Measurements from ENCODE around the gene DPYD. TPM values are rescaled to one million over a fixed set of nuclear protein-coding genes. Genes with fewer than 3 reads are reported as not detected.

The DPYD gene
- total and polyA plus RNA-seq, 2 donors: 24.7 to 84.3 TPM

DNA sequence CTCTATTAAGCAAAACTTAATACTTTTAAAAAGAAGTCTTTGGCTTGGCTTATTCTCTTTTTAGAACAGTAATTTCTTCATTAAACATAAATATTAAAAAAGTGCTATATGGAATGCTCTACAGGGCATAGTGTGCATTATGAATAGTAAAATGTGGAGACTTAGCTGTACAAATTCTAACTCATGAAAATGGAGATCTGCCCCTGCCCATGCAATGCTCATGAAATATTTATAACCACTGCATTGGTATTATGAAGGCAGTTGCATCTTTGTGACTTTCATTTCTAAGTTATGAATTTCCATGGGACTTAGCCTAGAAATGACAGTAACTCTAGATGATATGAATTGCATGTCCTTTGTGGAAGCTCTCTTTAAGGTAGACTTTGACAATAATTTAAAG is 613.3 kb downstream of the DPYD start:
- Histone ChIP-seq H3K4me1 (ENCODE audit: insufficient read depth) (no peaks in the 10 kb centered on the region), H3K4me3 (ENCODE audit: low read depth, low read length) (no peak overlapping the region), H3K27ac (ENCODE audit: low read depth) (no peak overlapping the region), H3K36me3 (ENCODE audit: insufficient read depth) (no peaks in the 10 kb centered on the region)
- DNase-seq (ENCODE audit: extremely low spot score): no peak

DNA sequence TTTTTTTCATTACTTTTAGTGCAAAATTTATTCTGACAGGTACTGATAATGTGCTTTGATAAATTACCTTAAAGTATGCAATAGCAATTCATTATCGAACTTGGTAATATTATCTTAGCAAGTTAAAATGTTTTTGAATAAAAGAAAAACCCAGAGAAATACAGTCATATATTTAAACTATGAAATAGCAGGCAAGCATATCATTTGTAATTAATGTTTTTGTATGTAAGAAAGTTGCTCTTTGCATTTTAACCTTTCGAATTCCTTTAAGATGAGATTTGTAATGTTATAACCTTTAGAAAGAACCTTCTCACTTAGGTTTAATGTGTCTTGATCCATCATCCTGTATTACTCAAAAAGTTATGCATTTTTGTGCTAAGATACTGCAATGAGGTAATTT is 613.7 kb downstream of the DPYD start:
- H3K27ac ChIP-seq (ENCODE audit: low read depth): no peak overlapping the region
- H3K36me3 ChIP-seq (ENCODE audit: insufficient read depth): no peaks in the 10 kb centered on the region
- no peak overlapping the region for H3K4me3 ChIP-seq (ENCODE audit: low read depth, low read length)
- whole genome bisulfite sequencing: 93% methylated on average over 2 of the region's 2 CpGs
- H3K4me1 ChIP-seq (ENCODE audit: insufficient read depth): no peaks in the 10 kb centered on the region
- no peak for DNase-seq (ENCODE audit: extremely low spot score)

DNA sequence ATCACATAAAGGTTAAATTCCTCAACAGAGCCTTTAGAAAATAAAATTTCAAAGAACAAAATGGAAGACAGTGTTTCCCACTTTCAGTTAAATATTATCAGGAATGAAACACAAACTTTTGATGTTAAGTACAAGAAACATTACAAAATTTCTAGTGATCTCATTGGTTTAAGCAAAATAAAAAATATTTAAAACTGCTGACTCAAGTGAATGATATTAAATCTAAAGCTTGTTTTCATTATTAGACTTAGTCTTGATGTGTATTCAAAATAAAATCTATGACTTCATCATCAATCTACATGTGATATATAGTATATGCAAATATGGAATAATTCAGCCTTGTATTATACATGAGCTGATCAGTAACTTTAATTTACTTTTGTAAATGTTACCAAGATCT is 614.3 kb downstream of the DPYD start:
- Histone ChIP-seq H3K27ac (ENCODE audit: low read depth) (no peak overlapping the region), H3K4me3 (ENCODE audit: low read depth, low read length) (no peak overlapping the region), H3K4me1 (ENCODE audit: insufficient read depth) (no peaks in the 10 kb centered on the region), H3K36me3 (ENCODE audit: insufficient read depth) (no peaks in the 10 kb centered on the region)
- DNase-seq (ENCODE audit: extremely low spot score): no peak

DNA sequence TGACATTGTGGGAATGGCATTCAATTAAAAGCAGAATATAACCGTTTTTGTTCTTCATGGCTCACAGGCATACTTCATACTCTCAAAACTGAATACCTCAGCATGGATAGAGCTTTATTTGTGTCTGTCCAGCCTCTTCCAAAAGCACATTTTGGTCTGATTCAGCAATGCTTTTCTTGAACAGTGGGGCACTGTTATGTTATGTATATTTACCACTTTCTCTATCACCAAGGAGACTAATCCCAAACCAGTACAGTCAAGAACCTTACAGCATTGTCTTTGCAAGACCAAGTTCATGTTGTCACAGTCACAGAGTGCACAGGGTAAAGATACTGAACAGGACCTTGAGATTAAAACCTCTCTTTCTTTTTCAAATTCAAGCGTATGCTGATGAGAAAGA is 616.5 kb downstream of the DPYD start:
- Histone ChIP-seq H3K4me3 (ENCODE audit: low read depth, low read length) (no peak overlapping the region), H3K36me3 (ENCODE audit: insufficient read depth) (no peaks in the 10 kb centered on the region), H3K27ac (ENCODE audit: low read depth) (no peak overlapping the region), H3K4me1 (ENCODE audit: insufficient read depth) (no peaks in the 10 kb centered on the region)
- WGBS: 43% methylated on average over 2 of the region's 2 CpGs
- no peak for DNase-seq (ENCODE audit: extremely low spot score)

DNA sequence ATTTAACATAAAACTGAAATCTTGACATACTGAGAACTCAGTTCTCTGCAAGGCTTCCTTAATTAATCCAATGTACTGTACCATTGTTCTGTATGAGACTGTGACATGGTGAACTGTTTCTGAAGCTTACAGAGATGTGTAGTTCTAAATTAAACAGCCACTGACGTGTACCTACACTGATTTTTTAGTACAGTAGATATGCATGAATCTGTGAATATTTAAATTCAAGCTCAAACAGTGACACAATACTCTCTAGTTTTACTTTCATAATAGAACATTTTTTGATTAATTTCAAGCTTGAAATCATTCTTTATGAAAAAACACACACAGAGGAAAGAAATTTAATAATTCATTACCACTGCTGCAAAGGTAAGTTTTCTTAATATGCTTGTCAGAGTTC is 621.9 kb downstream of the DPYD start:
- no peaks in the 10 kb centered on the region for H3K4me1 ChIP-seq (ENCODE audit: insufficient read depth)
- no peaks in the 10 kb centered on the region for H3K36me3 ChIP-seq (ENCODE audit: insufficient read depth)
- no peak overlapping the region for H3K27ac ChIP-seq (ENCODE audit: low read depth)
- 92% methylated on average over 1 of the region's 1 CpG for WGBS
- no peak overlapping the region for H3K4me3 ChIP-seq (ENCODE audit: low read depth, low read length)
- no peak for DNase-seq (ENCODE audit: extremely low spot score)

DNA sequence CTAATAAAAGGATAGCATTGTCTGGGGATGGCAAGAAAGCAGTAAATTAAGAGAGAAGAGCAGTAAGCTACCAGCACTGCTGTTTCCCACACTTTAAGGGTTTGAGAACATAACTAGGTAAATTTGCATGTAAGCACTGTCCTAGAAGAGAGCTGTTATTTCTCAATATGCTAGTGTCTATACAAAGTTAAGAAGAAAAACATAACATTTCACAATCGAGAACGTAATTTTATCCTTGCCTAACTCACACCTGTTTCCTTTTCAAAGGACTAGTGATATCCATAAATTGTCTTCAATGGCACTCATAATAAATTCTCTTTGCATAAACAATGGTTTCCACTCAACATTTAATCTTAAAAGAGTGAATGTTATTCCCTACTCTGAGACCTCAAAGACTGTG is 623.2 kb downstream of the DPYD start:
- Histone ChIP-seq H3K4me3 (ENCODE audit: low read depth, low read length) (no peak overlapping the region), H3K4me1 (ENCODE audit: insufficient read depth) (no peaks in the 10 kb centered on the region), H3K27ac (ENCODE audit: low read depth) (no peak overlapping the region), H3K36me3 (ENCODE audit: insufficient read depth) (no peaks in the 10 kb centered on the region)
- no peak for DNase-seq (ENCODE audit: extremely low spot score)
- WGBS: 54% methylated on average over 2 of the region's 2 CpGs

DNA sequence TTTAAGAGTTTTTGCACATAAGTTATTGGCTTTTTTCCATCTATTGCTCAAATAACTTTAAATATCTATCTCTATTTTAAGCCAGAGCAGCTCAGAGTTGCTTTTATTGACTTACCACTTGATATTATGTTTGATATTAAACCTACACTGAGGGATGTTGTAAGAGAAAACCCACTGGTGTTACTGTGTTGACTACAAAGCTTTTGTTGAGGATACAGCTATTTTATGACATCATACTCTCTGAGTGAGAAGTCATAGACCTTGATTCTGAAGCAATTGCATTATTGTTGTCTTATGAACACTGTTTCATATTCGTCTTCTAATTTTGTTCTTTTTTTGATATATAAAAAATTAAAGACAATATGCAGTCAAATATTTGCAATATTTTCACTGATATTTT is 638.9 kb downstream of the DPYD start:
- DNase-seq (ENCODE audit: extremely low spot score): no peak
- WGBS: 90% methylated on average over 1 of the region's 1 CpG
- H3K36me3 ChIP-seq (ENCODE audit: insufficient read depth): no peaks in the 10 kb centered on the region
- no peak overlapping the region for H3K4me3 ChIP-seq (ENCODE audit: low read depth, low read length)
- H3K27ac ChIP-seq (ENCODE audit: low read depth): no peak overlapping the region
- no peaks in the 10 kb centered on the region for H3K4me1 ChIP-seq (ENCODE audit: insufficient read depth)

DNA sequence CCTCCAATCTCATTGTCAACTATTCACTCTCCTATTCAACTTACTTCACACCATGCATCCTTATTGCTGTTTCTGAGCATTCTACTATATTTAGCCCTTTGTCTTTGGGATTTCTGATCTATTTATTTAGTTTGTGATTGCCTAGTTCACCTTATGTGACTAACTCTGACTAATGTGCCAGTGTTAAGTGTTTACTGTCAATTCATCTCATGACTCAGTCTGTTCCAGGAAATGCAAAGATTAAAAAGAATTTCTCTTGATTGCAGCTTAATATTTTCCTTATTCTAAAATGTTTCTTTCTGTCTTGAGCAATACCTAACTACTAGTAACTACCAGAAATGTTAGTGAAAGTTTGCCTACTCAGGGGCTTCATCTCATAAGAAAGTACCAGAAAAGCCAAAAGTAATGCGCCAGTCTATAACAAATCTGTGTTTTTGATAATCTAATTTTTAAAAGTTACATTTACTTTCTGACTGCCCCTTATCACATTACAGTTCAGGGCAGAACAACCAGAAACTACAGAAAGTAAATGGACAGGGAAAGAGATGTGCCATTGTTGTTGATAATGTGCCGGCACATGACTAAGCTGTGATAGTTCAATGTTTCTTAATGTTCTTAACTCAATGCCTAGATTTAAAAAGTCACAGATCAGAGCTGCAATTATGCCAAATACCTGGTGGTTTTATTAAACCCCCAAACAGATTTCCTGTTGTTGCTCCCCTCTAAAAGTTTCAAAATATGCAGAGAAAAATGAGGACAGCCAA is 642.8 kb downstream of the DPYD start:
- Histone ChIP-seq H3K4me3 (ENCODE audit: low read depth, low read length) (no peak overlapping the region), H3K4me1 (ENCODE audit: insufficient read depth) (no peaks in the 10 kb centered on the region), H3K27ac (ENCODE audit: low read depth) (no peak overlapping the region), H3K36me3 (ENCODE audit: insufficient read depth) (no peaks in the 10 kb centered on the region)
- WGBS: 95% methylated on average over 2 of the region's 2 CpGs
- DNase-seq (ENCODE audit: extremely low spot score): no peak

DNA sequence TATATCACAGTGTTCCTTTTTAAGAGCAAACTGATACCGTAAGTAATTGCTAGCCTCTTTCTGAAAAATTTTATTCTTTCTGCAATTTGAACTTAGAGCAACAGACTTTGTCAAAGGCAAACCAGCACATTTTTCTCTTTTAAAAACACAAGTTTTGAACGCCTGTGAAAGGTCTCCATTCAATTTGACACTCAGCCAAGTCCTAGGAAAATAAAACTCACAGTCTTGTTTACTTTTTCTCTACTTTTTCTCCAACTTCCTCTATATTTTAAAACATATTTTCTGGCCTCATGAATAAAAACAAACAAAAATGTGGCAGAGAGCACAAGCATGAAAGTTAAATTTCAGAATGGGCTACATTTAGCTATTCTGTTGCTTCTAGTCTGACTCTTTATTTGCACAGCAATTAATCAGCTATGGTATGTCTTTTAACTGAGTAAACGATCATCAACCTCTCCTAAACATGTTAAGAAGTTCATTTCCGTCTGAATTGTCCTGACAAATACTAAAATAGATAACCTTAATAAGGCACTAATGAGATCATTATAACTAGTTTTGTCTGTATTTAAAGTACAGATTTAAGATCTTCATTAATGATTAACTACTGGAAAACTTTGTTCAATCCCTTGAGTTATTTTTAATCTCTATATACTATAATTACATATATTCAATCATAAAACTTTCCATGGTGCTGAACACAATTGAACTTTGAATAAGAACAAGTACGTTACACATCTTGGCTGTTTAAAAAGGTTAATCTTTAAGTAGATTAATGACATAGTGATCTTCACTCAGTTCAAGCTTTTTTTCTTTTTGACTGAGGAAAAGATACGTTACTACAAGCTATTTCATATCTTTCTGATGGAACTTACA is 648.7 kb downstream of the DPYD start:
- WGBS: 61% methylated on average over 6 of the region's 6 CpGs
- Histone ChIP-seq H3K36me3 (ENCODE audit: insufficient read depth) (no peaks in the 10 kb centered on the region), H3K4me1 (ENCODE audit: insufficient read depth) (no peaks in the 10 kb centered on the region), H3K27ac (ENCODE audit: low read depth) (no peak overlapping the region), H3K4me3 (ENCODE audit: low read depth, low read length) (no peak overlapping the region)
- no peak for DNase-seq (ENCODE audit: extremely low spot score)

DNA sequence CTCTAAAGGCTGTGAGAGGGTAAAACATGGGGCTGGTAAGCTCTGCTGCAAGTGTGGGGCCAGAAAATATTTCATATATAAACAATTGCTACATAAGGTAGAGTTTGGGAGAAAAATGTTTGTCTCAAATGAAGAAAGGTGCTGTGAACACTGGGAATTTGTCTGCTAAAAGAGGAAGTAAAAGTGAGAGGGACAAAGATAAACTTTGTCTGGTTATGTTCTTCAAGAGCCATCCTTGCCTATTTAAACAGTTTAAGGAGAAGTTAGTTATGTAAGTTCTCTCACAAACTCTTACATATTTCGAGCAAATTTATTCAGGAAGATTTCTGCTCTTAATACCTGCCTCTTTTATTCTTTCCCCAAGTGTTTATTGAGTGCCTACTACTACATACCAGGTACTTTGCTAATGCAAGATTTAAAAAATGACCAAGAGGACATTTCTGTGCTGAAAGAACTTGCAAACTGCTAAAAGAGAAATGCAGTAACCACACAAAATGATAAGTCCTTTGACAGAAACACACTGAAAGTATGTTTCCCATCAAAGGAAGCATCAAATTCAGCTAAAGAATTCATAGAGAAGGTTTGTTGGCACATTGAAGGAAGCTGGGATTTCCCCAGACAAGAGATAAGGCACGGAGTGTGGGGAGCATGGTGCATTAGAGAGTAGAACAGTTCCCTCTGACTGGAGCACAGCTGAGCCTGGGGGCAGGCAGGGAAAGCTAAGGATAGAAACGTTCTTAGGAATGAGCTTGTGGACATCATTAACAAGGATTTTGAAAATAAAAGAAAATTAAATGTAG is 650.1 kb downstream of the DPYD start:
- WGBS: 51% methylated on average over 3 of the region's 3 CpGs
- no peak overlapping the region for H3K27ac ChIP-seq (ENCODE audit: low read depth)
- H3K4me3 ChIP-seq (ENCODE audit: low read depth, low read length): no peak overlapping the region
- DNase-seq (ENCODE audit: extremely low spot score): no peak
- no peaks in the 10 kb centered on the region for H3K4me1 ChIP-seq (ENCODE audit: insufficient read depth)
- H3K36me3 ChIP-seq (ENCODE audit: insufficient read depth): no peaks in the 10 kb centered on the region

DNA sequence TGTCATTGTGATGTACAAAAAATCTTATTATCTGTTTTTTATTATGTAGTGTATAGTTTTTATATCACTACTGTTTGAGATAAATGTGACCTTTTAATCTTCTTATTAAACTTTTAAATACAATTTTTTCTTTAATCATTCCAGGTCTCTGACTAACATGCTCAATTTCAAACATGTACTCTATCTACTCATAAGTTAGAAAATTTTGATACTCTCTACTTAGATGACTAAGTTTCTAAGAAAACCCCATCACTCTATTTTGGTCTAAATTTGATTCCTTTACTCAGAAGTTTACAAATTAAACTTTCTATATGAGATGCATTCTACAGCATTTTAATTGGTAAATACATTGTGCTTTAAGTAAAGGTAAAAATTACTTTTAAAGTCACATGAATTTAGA is 655.2 kb downstream of the DPYD start:
- Histone ChIP-seq H3K27ac (ENCODE audit: low read depth) (no peak overlapping the region), H3K4me3 (ENCODE audit: low read depth, low read length) (no peak overlapping the region), H3K4me1 (ENCODE audit: insufficient read depth) (no peaks in the 10 kb centered on the region), H3K36me3 (ENCODE audit: insufficient read depth) (no peaks in the 10 kb centered on the region)
- DNase-seq (ENCODE audit: extremely low spot score): no peak

DNA sequence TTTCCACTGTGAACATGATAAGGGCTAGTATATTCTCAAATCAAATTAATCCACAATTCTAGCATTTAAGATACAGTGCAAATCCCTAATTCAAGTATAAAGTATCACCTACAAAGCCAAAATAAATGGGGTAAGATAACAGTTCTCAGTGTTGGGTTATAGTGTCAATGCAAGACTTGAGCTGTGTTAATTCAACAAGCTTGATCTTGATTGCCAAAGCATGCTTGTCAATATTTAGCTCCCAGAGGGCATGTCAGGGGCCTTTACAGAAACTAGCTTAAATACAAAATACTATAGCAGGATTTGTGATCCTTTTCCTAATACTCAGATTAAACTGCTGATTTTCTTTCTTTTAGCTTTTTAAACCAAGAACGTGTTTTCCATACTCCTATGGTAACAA is 658.0 kb downstream of the DPYD start:
- H3K27ac ChIP-seq (ENCODE audit: low read depth): no peak overlapping the region
- 48% methylated on average over 1 of the region's 1 CpG for WGBS
- H3K4me1 ChIP-seq (ENCODE audit: insufficient read depth): no peaks in the 10 kb centered on the region
- no peak for DNase-seq (ENCODE audit: extremely low spot score)
- H3K36me3 ChIP-seq (ENCODE audit: insufficient read depth): no peaks in the 10 kb centered on the region
- H3K4me3 ChIP-seq (ENCODE audit: low read depth, low read length): no peak overlapping the region

DNA sequence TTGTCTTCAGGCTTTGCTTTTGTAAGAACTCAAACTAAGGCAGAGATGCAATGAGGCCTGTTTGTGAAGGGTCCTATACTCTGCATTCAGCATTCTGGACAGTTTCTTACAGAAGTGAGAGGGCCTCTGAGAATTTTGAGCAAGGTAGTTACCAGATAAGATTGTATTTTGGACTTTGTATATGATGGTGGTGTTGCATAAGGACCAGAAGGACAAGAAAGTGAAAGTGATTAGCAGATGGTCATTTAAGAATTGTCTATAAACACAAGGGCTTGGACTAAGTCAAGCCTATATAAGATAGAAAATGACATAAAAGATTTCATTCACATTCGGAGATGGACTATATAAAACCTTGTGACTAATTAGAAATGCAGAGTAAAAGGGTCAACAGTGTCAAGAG is 662.2 kb downstream of the DPYD start:
- H3K4me3 ChIP-seq (ENCODE audit: low read depth, low read length): no peak overlapping the region
- H3K27ac ChIP-seq (ENCODE audit: low read depth): no peak overlapping the region

More for the DNA sequence above, 662.2 kb downstream of the DPYD start:
- 86% methylated on average over 1 of the region's 1 CpG for WGBS
- Histone ChIP-seq H3K36me3 (ENCODE audit: insufficient read depth) (no peaks in the 10 kb centered on the region), H3K4me1 (ENCODE audit: insufficient read depth) (no peaks in the 10 kb centered on the region)
- DNase-seq (ENCODE audit: extremely low spot score): no peak
